Measurements from ENCODE around the gene DLEC1. TPM values are rescaled to one million over a fixed set of nuclear protein-coding genes. Genes with fewer than 3 reads are reported as not detected.

DLEC1 gene
- total and polyA plus RNA-seq, 9 of the 15 experiments (the other 6 are each of a cell fraction or from before 2014, with no cell fraction given), result 0.07 to 0.08 TPM; not detected in 7

- TF ChIP-seq PBX2 (CRISPR knock-in tag; IDR thresholded peaks at IDR 0.05; ENCODE audit: low read depth) (no peak), PBX2 (tag; conservative IDR thresholded peaks at IDR 0.05; ENCODE audit: low read depth) (no peak), POU5F1 (IDR thresholded peaks at IDR 0.05; ENCODE audit: borderline replicate concordance, low read depth, low read length, partially characterized antibody) (no peak), ESRRA (IDR thresholded peaks at IDR 0.05; ENCODE audit: borderline replicate concordance, low read depth) (peak; percentile 77; the same call in 1 of the 2 replicates), RAD51 (IDR thresholded peaks at IDR 0.05; ENCODE audit: borderline replicate concordance, low read depth) (peak; percentile 60; the same call in 1 of the 2 replicates), KLF1 (tag; IDR thresholded peaks at IDR 0.05) (peak; percentile 83), MNT (conservative IDR thresholded peaks at IDR 0.05) (no peak), C11orf30 (IDR thresholded peaks at IDR 0.05; ENCODE audit: low read depth) (no peak), GABPB2 (CRISPR knock-in tag; conservative IDR thresholded peaks at IDR 0.05) (no peak), NONO (IDR thresholded peaks at IDR 0.05; ENCODE audit: low read depth in 2 of 2, low read length in 1 of 2) (no peak), SIN3A (IDR thresholded peaks at IDR 0.05; ENCODE audit: borderline replicate concordance in 2 of 2, control insufficient read depth in 1 of 2, low read depth in 2 of 2, low read length in 2 of 2) (peak; percentile 58 to 71; a peak in 2 of 4 replicates), SIRT6 (IDR thresholded peaks at IDR 0.05; ENCODE audit: low read depth, low read length) (no peak), SFPQ (IDR thresholded peaks at IDR 0.05; ENCODE audit: low read depth, low read length) (no peak), KAT2B (IDR thresholded peaks at IDR 0.05; ENCODE audit: low read depth, low read length) (peak; percentile 44), POLR2A (conservative IDR thresholded peaks at IDR 0.05) (peak; percentile 99), JUNB (CRISPR knock-in tag; conservative IDR thresholded peaks at IDR 0.05) (no peak), LARP7 (IDR thresholded peaks at IDR 0.05) (peak; percentile 85; the same call in 1 of the 2 replicates), KDM5B (IDR thresholded peaks at IDR 0.05; ENCODE audit: insufficient replicate concordance, low read depth, low read length) (peak; percentile 89)
- TF ChIP-seq, protein P1, sequence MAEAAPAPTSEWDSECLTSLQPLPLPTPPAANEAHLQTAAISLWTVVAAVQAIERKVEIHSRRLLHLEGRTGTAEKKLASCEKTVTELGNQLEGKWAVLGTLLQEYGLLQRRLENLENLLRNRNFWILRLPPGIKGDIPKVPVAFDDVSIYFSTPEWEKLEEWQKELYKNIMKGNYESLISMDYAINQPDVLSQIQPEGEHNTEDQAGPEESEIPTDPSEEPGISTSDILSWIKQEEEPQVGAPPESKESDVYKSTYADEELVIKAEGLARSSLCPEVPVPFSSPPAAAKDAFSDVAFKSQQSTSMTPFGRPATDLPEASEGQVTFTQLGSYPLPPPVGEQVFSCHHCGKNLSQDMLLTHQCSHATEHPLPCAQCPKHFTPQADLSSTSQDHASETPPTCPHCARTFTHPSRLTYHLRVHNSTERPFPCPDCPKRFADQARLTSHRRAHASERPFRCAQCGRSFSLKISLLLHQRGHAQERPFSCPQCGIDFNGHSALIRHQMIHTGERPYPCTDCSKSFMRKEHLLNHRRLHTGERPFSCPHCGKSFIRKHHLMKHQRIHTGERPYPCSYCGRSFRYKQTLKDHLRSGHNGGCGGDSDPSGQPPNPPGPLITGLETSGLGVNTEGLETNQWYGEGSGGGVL (CRISPR knock-in tag; IDR thresholded peaks at IDR 0.05), result no peak
Observed at GRCh38 chr3:37993820-37994638, 45.0 kb upstream of the DLEC1 start (continued).
